Measurements from ENCODE around the gene ARHGAP44. TPM values are rescaled to one million over a fixed set of nuclear protein-coding genes. Genes with fewer than 3 reads are reported as not detected.

ARHGAP44 gene
- total RNA-seq, 1 donor from 2014 or later, result 0.39 TPM

- DNase-seq (ENCODE audit: low read depth in 2 of 2), result peak; percentile 97 to 99
These were observed 228.6 kb downstream of the ARHGAP44 start, which contains the start of gene ELAC2 for GRCh38 chr17:13017655-13018459. ELAC2 (minus strand) TSS chr17:13018027; CDS start chr17:13017947, 80 bp downstream.

DNA sequence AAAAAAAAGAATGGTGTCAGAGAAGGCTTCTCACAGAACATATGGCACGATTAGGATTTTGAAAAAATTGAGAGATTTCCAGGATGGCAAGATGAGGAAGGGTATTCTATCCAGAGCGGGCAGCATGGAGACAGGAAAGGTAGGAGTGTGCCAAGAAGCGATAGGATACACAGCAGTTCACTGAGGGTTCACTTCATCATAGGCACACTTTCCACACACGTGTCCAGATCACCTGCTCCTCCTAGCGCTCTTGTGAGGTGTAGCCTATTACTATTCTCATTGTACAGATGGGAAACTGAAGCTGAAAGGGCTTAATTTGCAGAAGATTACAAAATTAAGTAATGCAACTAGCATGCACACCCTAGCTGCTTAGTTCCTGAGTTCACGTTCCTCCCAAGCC, 234.7 kb downstream of the ARHGAP44 start:
- DNase-seq (ENCODE audit: low read depth in 2 of 2), result no peak

DNA sequence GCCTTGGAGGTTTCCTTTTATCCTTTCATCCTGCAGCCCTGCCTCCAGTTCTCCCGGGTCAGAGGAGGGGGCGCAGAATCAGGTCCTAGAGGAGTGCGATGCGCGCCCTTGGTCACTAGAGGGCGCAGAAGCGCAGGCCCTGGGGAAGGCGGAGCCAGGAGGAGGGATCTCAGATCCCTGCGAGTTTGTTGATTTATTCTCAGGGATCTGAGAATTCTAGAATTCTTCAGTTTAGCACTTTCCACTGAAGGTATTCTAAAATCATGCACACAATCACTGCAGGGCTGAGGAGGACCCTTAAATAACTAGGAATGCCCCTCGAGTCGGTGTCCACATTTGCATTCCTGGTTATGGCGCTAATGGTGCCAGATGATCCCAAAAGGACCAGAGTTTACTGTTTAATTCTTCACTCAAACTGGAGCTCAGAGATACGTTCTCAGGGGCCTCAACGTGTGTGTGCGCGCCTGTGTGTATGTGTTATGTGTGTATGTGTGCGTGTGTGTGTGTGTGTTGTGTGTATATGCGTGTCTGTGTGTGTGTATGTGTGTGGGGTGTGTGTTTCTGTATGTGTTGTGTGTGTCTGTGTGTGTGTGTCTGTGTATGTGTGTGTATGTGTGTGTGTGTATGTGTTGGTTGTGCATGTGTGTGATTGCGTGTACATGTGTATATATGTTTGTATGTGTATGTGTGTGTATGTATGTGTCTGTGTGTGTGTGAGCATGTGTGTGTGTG, 235.4 kb downstream of the ARHGAP44 start:
- DNase-seq (ENCODE audit: low read depth in 2 of 2), result peak in 1 of 2 donors; percentile 60

DNA sequence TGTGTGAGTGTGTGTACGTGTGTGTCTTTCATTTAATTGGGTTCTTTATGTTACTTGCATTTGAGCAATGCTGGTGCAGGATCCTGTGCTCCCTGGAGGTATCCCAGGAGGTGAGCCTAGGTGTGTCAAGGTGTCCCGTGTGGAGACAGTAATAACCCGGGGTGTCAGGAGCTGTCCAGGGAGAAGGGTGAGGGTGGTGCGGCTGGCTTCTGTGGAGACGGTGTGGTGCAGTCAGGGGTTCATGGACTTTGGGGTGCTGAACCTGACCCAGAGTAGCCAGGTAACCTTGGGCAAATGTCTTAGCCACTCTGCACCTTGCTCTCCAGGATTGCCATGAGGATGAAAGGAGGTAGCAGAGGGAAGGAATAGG, 235.9 kb downstream of the ARHGAP44 start:
- DNase-seq (ENCODE audit: low read depth in 2 of 2), result no peak

DNA sequence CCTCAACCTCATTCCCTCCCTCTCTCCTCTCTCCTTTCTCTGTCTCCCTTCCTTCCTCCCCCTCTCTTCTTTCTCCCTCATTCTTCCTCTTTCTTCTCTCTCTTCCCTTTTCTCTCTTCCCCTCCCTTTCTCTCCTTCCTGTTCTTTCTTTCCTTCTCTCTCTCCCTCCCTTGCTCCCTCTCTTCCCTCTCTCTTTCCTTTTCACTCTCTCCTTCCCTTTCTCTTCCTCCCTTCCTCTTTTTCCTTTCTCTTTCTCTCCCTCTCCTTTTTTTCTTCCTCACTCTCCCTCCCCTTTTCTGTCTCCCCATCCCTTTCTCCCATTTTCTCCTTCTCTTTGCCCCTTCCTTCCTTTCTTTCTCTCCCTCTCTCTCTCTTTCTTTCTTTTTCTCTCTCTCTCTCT, 236.4 kb downstream of the ARHGAP44 start:
- no peak for DNase-seq (ENCODE audit: low read depth in 2 of 2)

DNA sequence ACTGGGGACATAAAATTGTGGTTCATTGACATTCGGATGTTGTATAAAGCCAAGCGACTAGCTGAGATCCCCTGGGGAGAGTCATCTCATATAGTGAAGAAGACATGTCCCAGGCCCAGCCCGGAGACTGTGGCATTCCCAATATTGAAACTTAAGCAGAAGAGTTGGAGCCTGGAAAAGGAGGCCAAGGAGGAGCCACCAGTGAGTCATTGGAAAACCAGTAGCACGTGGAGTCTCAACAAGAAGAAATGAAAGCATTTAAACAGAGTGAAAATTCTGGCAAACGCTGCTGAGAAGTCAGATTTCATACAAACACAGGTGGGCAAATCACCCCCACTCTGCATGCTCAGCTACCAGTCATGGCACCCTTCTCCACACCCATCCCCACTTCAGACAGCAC, 237.9 kb downstream of the ARHGAP44 start:
- no peak for DNase-seq (ENCODE audit: low read depth in 2 of 2)

GRCh38 chr17:13029340-13029739, 240.0 kb downstream of the ARHGAP44 start:
- no peak for DNase-seq (ENCODE audit: low read depth in 2 of 2)

GRCh38 chr17:13030056-13030455, 240.8 kb downstream of the ARHGAP44 start:
- DNase-seq (ENCODE audit: low read depth in 2 of 2), result no peak

GRCh38 chr17:13030459-13031300, 241.4 kb downstream of the ARHGAP44 start:
- peak in 1 of 2 donors; percentile 49 for DNase-seq (ENCODE audit: low read depth in 2 of 2)

- peak in 1 of 2 donors; percentile 41 for DNase-seq (ENCODE audit: low read depth in 2 of 2)
These were observed 242.5 kb downstream of the ARHGAP44 start for GRCh38 chr17:13031718-13032350.

DNA sequence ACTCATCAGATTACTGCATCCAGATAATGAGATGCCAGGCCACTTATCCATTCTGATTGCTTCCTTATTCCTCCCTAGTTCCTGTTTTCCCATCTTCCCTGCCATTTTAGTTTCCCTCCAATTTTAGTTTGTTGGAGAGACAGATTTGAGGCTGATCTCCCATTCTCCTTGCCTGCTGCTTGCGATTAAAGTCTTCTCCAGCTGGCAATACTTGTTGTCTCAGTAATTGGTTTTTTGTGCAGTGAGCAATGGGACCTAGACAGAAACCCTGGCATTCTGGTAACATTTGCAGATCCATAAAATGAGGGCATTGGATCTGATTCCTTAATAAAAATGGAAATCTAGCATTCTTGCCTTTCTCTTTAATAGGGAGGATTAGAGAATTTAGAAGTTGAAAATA, 246.1 kb downstream of the ARHGAP44 start:
- DNase-seq (ENCODE audit: low read depth in 2 of 2), result no peak

- no peak for DNase-seq (ENCODE audit: low read depth in 2 of 2)
These were observed 247.5 kb downstream of the ARHGAP44 start for GRCh38 chr17:13036751-13037150.

DNA sequence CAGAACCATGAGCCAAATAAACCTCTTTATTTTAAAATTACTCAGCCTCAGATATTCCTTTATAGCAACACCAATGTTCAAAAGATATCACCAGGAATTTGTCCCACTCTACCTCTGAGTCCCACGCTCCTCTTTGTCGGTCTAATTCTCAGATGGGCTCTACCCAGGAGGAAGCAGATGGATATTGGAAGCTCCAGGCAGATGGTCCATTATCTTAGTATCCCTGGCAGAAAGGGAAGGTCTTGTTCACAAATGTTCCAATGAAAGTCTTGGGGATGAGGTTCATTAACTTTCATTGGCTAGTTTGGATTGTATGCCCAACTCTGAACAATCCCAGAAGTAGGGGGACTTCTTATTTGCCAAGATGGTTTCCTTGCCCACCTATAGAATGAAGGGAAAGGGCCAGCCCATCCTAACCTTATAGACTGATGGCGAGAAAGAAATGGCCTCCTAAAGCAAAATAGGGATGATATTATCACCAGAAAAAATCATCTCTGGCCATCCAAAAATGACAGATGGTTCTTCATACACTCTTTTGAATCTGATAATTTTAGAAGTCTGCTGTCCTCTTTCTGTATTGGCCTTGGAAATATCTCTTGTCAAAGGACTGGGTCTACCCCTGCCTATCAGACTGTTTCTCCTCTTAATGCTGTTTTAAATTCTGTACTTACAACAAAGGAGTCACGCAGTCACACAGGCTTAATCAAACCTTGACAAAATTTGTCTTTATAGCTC, 249.8 kb downstream of the ARHGAP44 start:
- no peak for DNase-seq (ENCODE audit: low read depth in 2 of 2)

Other genes starting within 250 kb of the ARHGAP44 start
- gene MYOCD, start 123.6 kb upstream of the ARHGAP44 start, total RNA-seq, result under 0.01 and 0.25 TPM in 2 replicates
- gene ELAC2, start 228.5 kb downstream of the ARHGAP44 start, total RNA-seq, result 67.3 and 93.8 TPM in 2 replicates